ENCODE results near the gene NSMF. TPM values are rescaled to one million over a fixed set of nuclear protein-coding genes. Genes with fewer than 3 reads are reported as not detected.
A peak's percentile ranks its signal among the peaks of the same experiment; 100 is the strongest.

NSMF gene
- total and polyA plus RNA-seq, 5 experiments from 2014 or later: 7.7 to 19.3 (median 14.7) TPM

DNA sequence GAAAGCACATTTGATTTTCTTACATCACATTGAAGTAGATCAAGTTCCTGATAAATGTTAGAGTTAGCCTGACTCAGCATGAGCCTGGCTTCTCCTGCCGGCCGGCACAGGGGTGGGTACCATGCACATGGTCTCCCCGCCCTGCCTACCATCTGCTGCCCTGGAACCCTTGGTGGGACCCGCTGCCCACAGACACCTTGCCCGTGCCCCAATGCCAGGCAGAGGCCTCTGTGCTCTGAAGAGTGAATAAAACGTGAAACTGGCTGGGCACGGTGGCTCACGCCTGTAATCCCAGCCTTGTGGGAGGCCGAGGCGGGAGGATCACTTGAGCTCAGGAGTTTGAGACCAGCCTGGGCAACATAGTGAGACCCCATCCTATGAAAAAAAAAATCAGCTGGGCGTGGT, 53.5 kb downstream of the NSMF start:
- Mint-ChIP-seq H3K4me1 (peaks cover 0 to 20% (median 5%) of the 10 kb centered on the region in 4 donors), H3K9me3 (no peaks in the 10 kb centered on the region), H3K4me3 (peak overlapping the region in 4 of 10 donors; percentile 11 to 82 (median 60)), H3K27ac (peak overlapping the region in 2 of 10 donors; percentile 69 to 88), H3K27me3 (peaks cover 0 to 11% (median 0%) of the 10 kb centered on the region in 5 donors), H3K36me3 (peaks cover 0 to 7% (median 6%) of the 10 kb centered on the region in 3 donors)
- DNase-seq: no peak
- ATAC-seq: no peak
- POLR2A ChIA-PET: no interaction called here

GRCh38 chr9:137404961-137405567, 54.1 kb downstream of the NSMF start:
- Mint-ChIP-seq H3K36me3 (peaks cover 0 to 7% (median 6%) of the 10 kb centered on the region in 3 donors), H3K27me3 (peaks cover 0 to 11% (median 0%) of the 10 kb centered on the region in 5 donors), H3K27ac (no peak overlapping the region), H3K9me3 (no peaks in the 10 kb centered on the region), H3K4me1 (peaks cover 0 to 23% (median 5%) of the 10 kb centered on the region in 4 donors), H3K4me3 (no peak overlapping the region)
- ATAC-seq: no peak
- DNase-seq: no peak
- POLR2A ChIA-PET: no interaction called here

DNA sequence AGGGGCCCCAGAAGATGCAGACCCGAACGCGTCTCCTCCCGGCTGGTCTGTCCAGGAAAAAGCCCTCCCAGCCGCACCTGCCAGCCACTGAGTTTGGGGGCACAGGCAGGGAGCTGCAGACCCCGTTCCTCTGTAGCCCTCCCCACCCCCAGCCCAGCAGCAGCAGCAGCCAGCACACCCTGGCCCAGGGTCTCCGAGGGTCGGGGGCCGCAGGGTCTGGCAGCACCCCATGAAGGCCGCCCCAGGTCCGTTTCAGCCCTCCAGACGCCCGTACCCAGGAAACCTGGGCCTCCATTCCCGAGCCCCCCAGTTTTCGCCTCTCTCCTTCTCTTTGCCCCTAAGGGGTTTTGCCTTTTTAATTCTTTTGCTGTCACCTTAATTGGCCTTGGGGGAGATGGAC, 55.9 kb downstream of the NSMF start:
- Mint-ChIP-seq H3K27ac (peak overlapping the region in 1 of 10 donors; percentile 37), H3K4me3 (no peak overlapping the region), H3K36me3 (peaks cover 0 to 11% (median 6%) of the 10 kb centered on the region in 3 donors), H3K4me1 (peaks cover 0 to 26% (median 6%) of the 10 kb centered on the region in 4 donors), H3K27me3 (peaks cover 0 to 11% (median 0%) of the 10 kb centered on the region in 5 donors), H3K9me3 (no peaks in the 10 kb centered on the region)
- DNase-seq (no peak), ATAC-seq (no peak)
- POLR2A ChIA-PET: no interaction called here

- no peaks in the 10 kb centered on the region for H3K9me3 Mint-ChIP-seq
- DNase-seq: no peak
- H3K36me3 Mint-ChIP-seq: peaks cover 0 to 11% (median 6%) of the 10 kb centered on the region in 3 donors
- peak overlapping the region in 1 of 10 donors; percentile 22 for H3K27ac Mint-ChIP-seq
- H3K4me3 Mint-ChIP-seq: no peak overlapping the region
- ATAC-seq: no peak
- peaks cover 0 to 8% (median 0%) of the 10 kb centered on the region in 5 donors for H3K27me3 Mint-ChIP-seq
- POLR2A ChIA-PET: no interaction called here
- H3K4me1 Mint-ChIP-seq: peaks cover 0 to 24% (median 6%) of the 10 kb centered on the region in 4 donors
These were observed 56.4 kb downstream of the NSMF start for GRCh38 chr9:137402746-137403145.

GRCh38 chr9:137398561-137399468, 60.3 kb downstream of the NSMF start:
- peaks cover 0 to 15% (median 6%) of the 10 kb centered on the region in 3 donors for H3K36me3 Mint-ChIP-seq
- H3K27me3 Mint-ChIP-seq: no peaks in the 10 kb centered on the region
- peak overlapping the region in 1 of 10 donors; percentile 76 for H3K27ac Mint-ChIP-seq
- POLR2A ChIA-PET: no interaction called here
- peaks cover 0 to 22% (median 5%) of the 10 kb centered on the region in 4 donors for H3K4me1 Mint-ChIP-seq
- H3K9me3 Mint-ChIP-seq: no peaks in the 10 kb centered on the region
- no peak for ATAC-seq
- H3K4me3 Mint-ChIP-seq: no peak overlapping the region
- DNase-seq: no peak

DNA sequence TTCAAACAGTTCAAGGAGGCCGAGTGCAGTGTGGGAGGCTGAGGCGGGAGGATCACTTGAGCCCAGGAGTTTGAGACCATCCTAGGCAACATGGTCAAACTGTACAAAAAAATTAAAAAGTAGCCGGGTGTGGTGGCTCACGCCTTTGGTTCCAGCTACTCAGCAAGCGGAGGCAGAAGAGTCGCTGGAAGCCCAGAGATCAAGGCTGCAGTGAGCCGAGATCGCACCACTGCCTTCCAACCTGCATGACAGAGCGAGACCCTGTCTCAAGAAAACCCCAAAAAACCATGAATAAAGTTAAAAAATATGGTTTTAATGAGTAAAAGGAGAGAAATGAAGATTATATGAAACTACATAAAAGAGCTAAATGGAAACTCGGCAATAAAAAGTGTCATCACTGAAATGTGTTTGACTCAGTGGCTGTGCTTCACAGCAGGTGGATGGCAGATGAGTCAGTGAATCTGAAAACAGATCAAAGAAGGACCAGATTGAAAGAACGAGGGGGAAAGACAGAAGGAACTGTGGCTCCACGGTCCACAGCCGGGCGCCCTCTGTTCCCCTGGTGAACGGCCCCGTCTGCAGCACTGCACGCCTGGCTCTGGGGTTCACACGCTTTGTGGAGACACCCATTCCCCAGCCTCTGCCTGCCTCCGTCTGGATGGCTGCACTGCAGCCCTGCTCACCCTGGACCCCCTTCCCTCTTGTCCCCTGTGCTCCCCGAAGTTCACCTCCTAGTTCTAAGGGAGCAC, 61.3 kb downstream of the NSMF start:
- H3K4me3 Mint-ChIP-seq: no peak overlapping the region
- POLR2A ChIA-PET: no interaction called here
- H3K27me3 Mint-ChIP-seq: no peaks in the 10 kb centered on the region
- no peaks in the 10 kb centered on the region for H3K9me3 Mint-ChIP-seq
- peak overlapping the region in 2 of 10 donors; percentile 6 to 68 for H3K27ac Mint-ChIP-seq
- H3K4me1 Mint-ChIP-seq: peaks cover 0 to 22% (median 5%) of the 10 kb centered on the region in 4 donors
- H3K36me3 Mint-ChIP-seq: peaks cover 0 to 15% (median 6%) of the 10 kb centered on the region in 3 donors
- no peak for ATAC-seq
- no peak for DNase-seq

Small RNA genes within 50 kb of the gene (microRNA-seq; reads per million reads assigned to microRNA genes)
- gene MIR7114 (ENCODE audit: borderline microRNAs expressed): not detected

Other genes starting within 250 kb of the NSMF start
- 1 to 10 TPM in 1 of 2 experiments, under 1 TPM in 1; 0.91 to 1.7 TPM for gene RNF208, start 237.1 kb downstream of the NSMF start, total RNA-seq
- gene RNF208, start 237.1 kb downstream of the NSMF start, polyA plus RNA-seq: not detected
- under 1 TPM; 0.30 to 0.47 TPM for gene CYSRT1, start 234.2 kb downstream of the NSMF start, total RNA-seq
- gene CYSRT1, start 234.2 kb downstream of the NSMF start, polyA plus RNA-seq: not detected
- gene RNF224, start 231.8 kb downstream of the NSMF start, total RNA-seq: under 1 TPM in 1 of 2 experiments, not detected in 1; 0.21 TPM
- not detected for gene RNF224, start 231.8 kb downstream of the NSMF start, polyA plus RNA-seq
- gene SLC34A3, start 228.4 kb downstream of the NSMF start, total RNA-seq: not detected
- not detected for gene SLC34A3, start 228.4 kb downstream of the NSMF start, polyA plus RNA-seq
- gene TUBB4B, start 218.0 kb downstream of the NSMF start, total RNA-seq: 10 to 100 TPM; 60.2 TPM
- 10 to 100 TPM; 10.8 to 23.4 (median 22.5) TPM for gene TUBB4B, start 218.0 kb downstream of the NSMF start, polyA plus RNA-seq
- gene STPG3, start 208.0 kb downstream of the NSMF start, total RNA-seq: not detected
- gene STPG3, start 208.0 kb downstream of the NSMF start, polyA plus RNA-seq: not detected
- 10 to 100 TPM; 42.4 to 45.9 TPM for gene NELFB, start 204.0 kb downstream of the NSMF start, total RNA-seq
- gene NELFB, start 204.0 kb downstream of the NSMF start, polyA plus RNA-seq: 10 to 100 TPM; 20.4 to 29.7 (median 25.0) TPM
- gene TOR4A, start 181.6 kb downstream of the NSMF start, total RNA-seq: 1 to 10 TPM in 1 of 2 experiments, under 1 TPM in 1; 0.91 to 1.4 TPM
- gene TOR4A, start 181.6 kb downstream of the NSMF start, polyA plus RNA-seq: under 1 TPM in 2 of 3 donors, not detected in 1; 0.12 to 0.15 TPM
- 1 to 10 TPM; 2.4 to 2.5 TPM for gene NRARP, start 157.1 kb downstream of the NSMF start, total RNA-seq
- not detected for gene NRARP, start 157.1 kb downstream of the NSMF start, polyA plus RNA-seq
- 10 to 100 TPM; 26.4 to 28.3 TPM for gene EXD3, start 36.2 kb downstream of the NSMF start, total RNA-seq
- gene EXD3, start 36.2 kb downstream of the NSMF start, polyA plus RNA-seq: 1 to 10 TPM; 2.6 to 4.3 (median 3.9) TPM
- 1 to 10 TPM; 4.1 to 4.5 TPM for gene NOXA1, start 35.9 kb downstream of the NSMF start, total RNA-seq
- gene NOXA1, start 35.9 kb downstream of the NSMF start, polyA plus RNA-seq: 1 to 10 TPM in 2 of 3 donors, under 1 TPM in 1; 0.75 to 1.1 (median 1.1) TPM
- gene ENTPD8, start 18.0 kb downstream of the NSMF start, total RNA-seq: not detected
- gene ENTPD8, start 18.0 kb downstream of the NSMF start, polyA plus RNA-seq: not detected
- gene PNPLA7, start 91.1 kb upstream of the NSMF start, total RNA-seq: 10 to 100 TPM; 14.5 to 15.7 TPM
- gene PNPLA7, start 91.1 kb upstream of the NSMF start, polyA plus RNA-seq: 1 to 10 TPM; 1.2 to 2.3 (median 1.9) TPM
- gene MRPL41, start 92.5 kb upstream of the NSMF start, total RNA-seq: 100 to 1,000 TPM in 1 of 2 experiments, 10 to 100 TPM in 1; 93.5 to 104 TPM
- 10 to 100 TPM; 36.7 to 46.5 (median 43.0) TPM for gene MRPL41, start 92.5 kb upstream of the NSMF start, polyA plus RNA-seq
- 10 to 100 TPM; 76.9 to 80.7 TPM for gene DPH7, start 119.6 kb upstream of the NSMF start, total RNA-seq
- gene DPH7, start 119.6 kb upstream of the NSMF start, polyA plus RNA-seq: 10 to 100 TPM; 26.2 to 32.8 (median 29.8) TPM
- gene ZMYND19, start 131.2 kb upstream of the NSMF start, total RNA-seq: 10 to 100 TPM; 25.5 to 27.5 TPM
- gene ZMYND19, start 131.2 kb upstream of the NSMF start, polyA plus RNA-seq: 10 to 100 TPM in 1 of 3 donors, 1 to 10 TPM in 2; 5.5 to 15.7 (median 7.7) TPM
- gene ARRDC1, start 146.4 kb upstream of the NSMF start, total RNA-seq: 10 to 100 TPM; 83.2 to 86.8 TPM
- gene ARRDC1, start 146.4 kb upstream of the NSMF start, polyA plus RNA-seq: 10 to 100 TPM; 27.2 to 42.4 (median 32.9) TPM
- gene EHMT1, start 159.7 kb upstream of the NSMF start, total RNA-seq: 100 to 1,000 TPM; 111 to 113 TPM
- gene EHMT1, start 159.7 kb upstream of the NSMF start, polyA plus RNA-seq: 10 to 100 TPM; 20.9 to 34.4 (median 23.0) TPM

Measured in naive thymus-derived CD8-positive, alpha-beta T cell (primary cell).